Stimulated activated naive CD4-positive, alpha-beta T cell (primary cell): ENCODE results near the gene DNLZ.
"Not testable (repeated sequence)": the region's sequence is repeated elsewhere in the genome, so short reads cannot be mapped to it uniquely, and the experiment has no call there.

Experiments used
- DNase-seq, 6 experiments: peaks; one replicate each; lab custom pipeline; 2025; lab: John Stamatoyannopoulos, UW

The DNLZ gene

DNA sequence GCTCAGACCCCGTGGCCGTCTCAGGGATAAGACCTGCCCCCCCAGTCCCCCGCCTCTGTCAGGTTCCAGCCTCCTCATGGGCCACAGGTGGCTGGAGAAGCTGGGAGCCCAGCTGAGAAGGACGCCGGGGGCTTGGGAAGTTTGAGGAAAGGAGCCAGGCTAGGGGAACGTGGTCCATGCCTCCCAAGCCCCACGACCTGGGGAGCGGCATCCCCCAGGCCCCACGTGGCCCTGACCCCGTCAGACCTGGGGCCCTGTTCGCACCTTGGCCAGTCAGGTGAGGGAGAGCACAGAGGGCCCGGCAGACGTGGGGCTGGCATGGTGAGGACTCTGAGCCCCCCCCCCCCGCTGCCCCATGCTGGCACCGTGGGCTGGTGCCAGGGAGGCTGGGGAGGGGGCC, 32.5 kb downstream of the DNLZ start:
- no peak for DNase-seq

- no peak for DNase-seq
Observed at GRCh38 chr9:136330406-136330990, 33.0 kb downstream of the DNLZ start.

DNA sequence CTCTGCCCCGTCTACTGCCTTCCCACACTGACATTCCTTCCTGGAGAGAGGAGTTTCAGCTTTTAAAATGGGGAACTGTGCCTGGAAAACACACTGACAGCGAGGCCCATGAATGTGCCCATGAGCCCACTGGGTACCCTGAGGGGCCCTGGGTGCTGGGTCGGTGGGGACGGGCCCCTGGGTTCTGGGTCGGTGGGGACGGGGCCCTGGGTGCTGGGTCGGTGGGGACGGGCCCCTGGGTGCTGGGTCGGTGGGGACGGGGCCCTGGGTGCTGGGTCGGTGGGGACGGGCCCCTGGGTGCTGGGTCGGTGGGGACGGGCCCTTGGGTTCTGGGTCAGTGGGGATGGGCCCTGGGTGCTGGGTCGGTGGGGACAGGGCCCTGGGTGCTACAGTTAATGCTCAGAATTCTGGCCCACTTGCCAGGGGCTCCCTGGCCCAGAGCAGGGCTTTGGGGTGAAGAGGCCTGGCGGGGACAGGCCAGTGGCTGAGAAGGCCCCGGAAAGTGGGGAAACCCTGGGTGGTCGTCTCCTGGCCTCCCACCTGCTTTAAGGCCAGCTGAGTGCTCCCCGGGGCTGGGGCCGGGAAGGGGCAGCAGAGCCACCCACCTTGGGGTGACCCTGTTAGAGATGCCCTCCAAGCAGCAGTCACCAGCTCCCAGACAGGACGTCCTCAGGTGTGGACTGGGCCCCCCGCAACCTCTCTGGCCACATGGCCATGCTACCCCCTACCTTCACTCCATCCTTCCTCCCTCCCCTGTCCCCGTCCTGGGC, 33.7 kb downstream of the DNLZ start:
- DNase-seq: no peak

DNA sequence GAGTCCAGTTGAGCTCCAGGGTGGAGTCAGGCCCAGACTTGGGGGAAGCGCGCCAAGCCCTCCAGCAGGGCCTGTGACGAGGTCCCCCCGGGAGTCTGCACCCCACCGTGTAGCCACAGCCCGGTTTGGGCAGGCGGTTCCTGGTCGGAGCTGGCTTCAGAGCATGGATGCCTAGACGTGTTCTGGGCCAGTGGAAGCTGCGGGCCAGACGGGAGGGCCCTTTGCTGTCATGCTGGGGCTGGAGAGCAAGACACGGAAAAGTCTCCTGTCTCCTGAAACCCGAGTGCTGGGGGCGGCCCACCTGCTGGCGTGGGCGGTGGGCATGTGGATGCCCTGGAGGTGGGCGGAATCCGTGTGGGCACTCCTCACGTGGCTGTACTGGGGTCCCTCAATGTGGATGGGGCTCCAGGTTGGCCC, 34.3 kb downstream of the DNLZ start:
- DNase-seq: no peak

GRCh38 chr9:136328622-136329041, 34.9 kb downstream of the DNLZ start:
- no peak for DNase-seq

- no peak for DNase-seq
Observed at GRCh38 chr9:136328011-136328621, 35.4 kb downstream of the DNLZ start.

DNA sequence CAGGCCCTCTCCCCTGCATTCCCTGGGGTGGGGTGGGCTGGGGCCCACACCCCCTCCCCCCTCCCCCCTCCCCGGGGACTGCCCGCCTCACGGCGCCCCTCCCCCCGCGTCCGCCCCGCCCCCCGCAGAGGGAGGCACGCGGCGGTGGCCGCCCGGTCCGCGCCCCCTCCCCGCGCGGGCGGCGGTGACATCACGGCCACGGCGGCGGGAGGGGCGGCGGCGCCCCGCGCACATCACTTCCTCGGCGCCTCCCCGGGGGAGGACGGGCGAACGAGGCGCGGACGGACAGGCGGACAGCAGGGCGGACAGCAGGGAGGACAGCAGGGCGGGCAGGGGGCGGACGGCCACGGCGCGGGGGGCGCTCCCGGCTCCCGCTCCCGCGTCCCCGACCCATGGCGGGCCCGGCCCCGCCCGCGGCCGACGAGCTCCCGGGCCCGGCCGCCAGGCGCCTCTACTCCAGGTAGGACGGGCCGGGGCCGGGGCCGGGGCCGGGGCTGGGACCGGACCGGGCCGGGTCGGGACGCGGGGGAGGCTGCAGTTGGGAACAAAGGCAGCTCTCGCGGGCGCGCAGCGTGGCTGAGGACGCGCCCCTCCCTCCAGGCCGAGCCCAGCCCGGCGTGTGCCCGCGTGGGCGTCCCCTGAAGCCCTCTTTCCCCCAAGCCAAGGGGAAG, 36.1 kb downstream of the DNLZ start, which contains the start of gene GPSM1:
TSS of gene GPSM1 (plus strand) at position 236 of the 671 bp plus-strand sequence. CDS start at position 393, 157 bp downstream.
- DNase-seq: peak in 4 of 6 experiments; percentile 17 to 39 (median 18)

- no peak for DNase-seq
Observed at GRCh38 chr9:136326761-136327303, 36.7 kb downstream of the DNLZ start.

DNA sequence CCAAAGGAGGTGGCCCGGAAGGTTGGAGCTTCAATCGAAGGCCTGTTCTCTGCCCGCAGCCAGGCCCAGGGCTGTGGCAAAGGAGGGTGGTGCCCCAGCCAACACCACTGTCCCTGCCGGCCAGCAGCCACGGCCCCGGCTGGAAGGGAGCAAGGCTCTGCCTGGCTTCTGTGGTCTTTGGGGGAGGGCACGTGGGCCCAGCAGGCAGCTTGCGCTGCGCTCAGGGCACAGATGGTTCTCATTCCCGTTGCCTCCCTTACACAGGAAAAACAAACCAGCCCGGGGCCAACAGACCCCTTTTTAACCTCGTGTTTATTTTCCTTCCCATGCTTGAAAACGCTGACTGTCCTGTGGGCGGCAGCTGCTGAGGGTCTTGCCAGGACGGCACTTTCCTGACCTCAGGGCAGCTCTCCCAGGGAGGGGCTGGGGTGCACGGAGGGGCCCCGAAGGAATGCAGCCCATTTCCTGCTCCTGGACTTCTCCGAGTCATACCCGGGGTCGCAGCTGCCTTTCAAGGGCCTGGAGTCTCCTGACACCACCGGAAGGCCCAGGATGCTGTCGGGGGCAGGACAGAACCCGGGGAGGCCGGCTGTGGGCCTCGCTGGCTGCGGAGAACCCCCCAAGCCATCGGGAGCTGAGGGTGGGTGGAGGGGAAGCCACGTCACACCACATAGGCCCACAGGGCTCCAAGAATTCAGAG, 37.3 kb downstream of the DNLZ start:
- DNase-seq: no peak

DNA sequence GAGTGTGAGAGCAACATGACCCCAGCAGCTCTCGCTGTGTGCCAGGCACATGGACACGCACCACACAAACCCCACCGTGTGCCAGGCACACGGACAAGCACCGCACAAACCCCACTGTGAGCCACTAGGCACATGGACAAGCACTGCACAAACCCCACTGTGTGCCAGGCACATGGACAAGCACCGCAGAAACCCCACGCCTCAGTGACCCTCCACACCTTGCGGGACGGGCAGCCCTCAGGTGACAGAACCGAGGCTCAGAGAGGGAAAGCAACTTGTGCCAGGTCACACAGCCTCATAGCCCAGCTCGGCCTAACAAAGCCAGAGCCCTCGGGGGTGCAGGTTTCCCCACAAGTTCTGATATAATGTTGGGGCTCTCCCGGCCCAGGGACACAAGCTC, 38.2 kb downstream of the DNLZ start:
- DNase-seq: no peak

- DNase-seq: no peak
Observed at GRCh38 chr9:136324501-136325300, 38.8 kb downstream of the DNLZ start.

GRCh38 chr9:136323371-136323789, 40.2 kb downstream of the DNLZ start:
- no peak for DNase-seq

- no peak for DNase-seq
Observed at GRCh38 chr9:136322756-136323330, 40.7 kb downstream of the DNLZ start.

DNA sequence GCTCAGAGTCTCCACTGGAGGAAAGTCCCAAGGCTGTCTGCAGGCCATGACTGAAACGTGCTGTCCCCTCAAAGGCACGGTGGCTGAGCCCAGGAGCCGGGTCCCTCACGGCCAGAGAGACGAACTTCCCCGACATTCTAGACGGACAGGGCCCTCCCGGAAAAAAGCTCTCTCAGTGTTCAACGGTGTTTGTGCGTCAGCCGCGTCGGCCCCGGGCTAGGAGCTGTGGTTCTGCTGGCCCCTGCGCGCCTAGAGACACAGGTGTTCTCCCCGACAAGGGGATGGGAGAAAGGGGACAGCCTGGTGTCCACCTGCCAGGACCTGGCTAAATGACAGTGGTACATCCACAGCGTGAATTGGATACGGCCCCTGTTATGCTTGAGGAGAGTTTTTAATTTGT, 42.0 kb downstream of the DNLZ start:
- DNase-seq: no peak

DNA sequence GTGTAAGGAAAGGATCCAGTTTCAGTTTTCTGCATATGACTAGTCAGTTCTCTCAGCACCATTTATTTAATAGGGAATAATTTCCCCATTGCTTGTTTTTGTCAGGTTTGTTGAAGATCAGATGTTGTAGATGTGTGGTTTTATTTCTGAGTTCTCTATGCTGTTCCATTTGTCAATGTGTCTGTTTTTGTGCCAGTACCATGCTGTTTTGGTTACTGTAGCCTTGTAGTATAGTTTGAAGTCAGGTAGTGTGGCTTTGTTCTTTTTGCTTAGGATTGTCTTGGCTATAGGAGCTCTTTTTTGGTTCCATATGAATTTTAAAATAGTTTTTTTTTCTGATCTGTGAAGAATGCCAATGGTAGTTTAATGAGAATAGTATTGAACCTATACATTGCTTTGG, 42.6 kb downstream of the DNLZ start:
- not testable (repeated sequence) for DNase-seq

GRCh38 chr9:136319955-136320354, 43.6 kb downstream of the DNLZ start:
- not testable (repeated sequence) for DNase-seq

GRCh38 chr9:136319244-136319643, 44.3 kb downstream of the DNLZ start:
- not testable (repeated sequence) for DNase-seq

GRCh38 chr9:136318776-136319241, 44.7 kb downstream of the DNLZ start:
- DNase-seq: no peak

- no peak for DNase-seq
Observed at GRCh38 chr9:136318111-136318775, 45.3 kb downstream of the DNLZ start.

GRCh38 chr9:136317695-136318094, 45.8 kb downstream of the DNLZ start:
- DNase-seq: no peak
